HEK293T (cell line): ENCODE data around the gene PDE2A.
A peak's percentile ranks its signal among the peaks of the same experiment; 100 is the strongest.

ENCODE experiments used
- CTCF ChIA-PET: fragments of 350-600 bp; formaldehyde crosslinking; extraction: SDS; loops from one replicate; lab custom pipeline; 2021; ENCODE audit warnings: antibody characterized with exemption, inconsistent platforms; lab: Yijun Ruan, JAX
- POLR2A ChIA-PET: fragments of 350-600 bp; formaldehyde crosslinking; extraction: SDS; loops from one replicate; lab custom pipeline; 2020; ENCODE audit warnings: antibody characterized with exemption, inconsistent platforms; lab: Yijun Ruan, JAX
- DNase-seq: peaks from one replicate; pipeline ENCODE4 v3.0.0; 2012; ENCODE audit warnings: mixed read lengths; ENCODE audit errors: extremely low spot score
- ARNT ChIP-seq: fragments of 450-650 bp; IDR thresholded peaks from 2 replicates; pipeline ENCODE4 v1.6.1; 2017; ENCODE audit warnings: mild to moderate bottlenecking
- BHLHE40 ChIP-seq: fragments of 450-650 bp; IDR thresholded peaks from 2 replicates; pipeline ENCODE4 v1.6.1; 2016; ENCODE audit warnings: mild to moderate bottlenecking, moderate library complexity, borderline replicate concordance
- CTBP1 ChIP-seq: fragments of 450-650 bp; IDR thresholded peaks from 2 replicates; pipeline ENCODE4 v1.6.1; 2016; ENCODE audit warnings: borderline replicate concordance
- ELF4 ChIP-seq: fragments of 450-650 bp; IDR thresholded peaks from 2 replicates; pipeline ENCODE4 v1.6.1; 2017; ENCODE audit warnings: antibody characterized with exemption
- FOXA1 ChIP-seq: fragments of 450-650 bp; IDR thresholded peaks from 2 replicates; pipeline ENCODE4 v1.6.1; 2016; ENCODE audit warnings: mild to moderate bottlenecking
- FOXK2 ChIP-seq: fragments of 450-650 bp; IDR thresholded peaks from 2 replicates; pipeline ENCODE4 v1.6.1; 2016; ENCODE audit warnings: mild to moderate bottlenecking
- FOXM1 ChIP-seq: fragments of 450-650 bp; IDR thresholded peaks from 2 replicates; pipeline ENCODE4 v1.6.1; 2017; ENCODE audit warnings: mild to moderate bottlenecking, borderline replicate concordance
- HDGF ChIP-seq: fragments of 450-650 bp; IDR thresholded peaks from 2 replicates; pipeline ENCODE4 v1.6.1; 2017; ENCODE audit warnings: antibody characterized with exemption, borderline replicate concordance
- L3MBTL2 ChIP-seq: fragments of 450-650 bp; conservative IDR thresholded peaks from 2 replicates; pipeline ENCODE4 v1.6.1; 2016; ENCODE audit warnings: mild to moderate bottlenecking
- LEF1 ChIP-seq: fragments of 450-650 bp; IDR thresholded peaks from 2 replicates; pipeline ENCODE4 v1.6.1; 2017; ENCODE audit warnings: mild to moderate bottlenecking, borderline replicate concordance
- NFRKB ChIP-seq: fragments of 450-650 bp; IDR thresholded peaks from 2 replicates; pipeline ENCODE4 v1.6.1; 2016; ENCODE audit warnings: mild to moderate bottlenecking, moderate library complexity
- SP1 ChIP-seq: fragments of 450-650 bp; IDR thresholded peaks from 2 replicates; pipeline ENCODE4 v1.6.1; 2017
- SUZ12 ChIP-seq: fragments of 450-650 bp; IDR thresholded peaks from 2 replicates; pipeline ENCODE4 v1.6.1; 2016; ENCODE audit warnings: mild to moderate bottlenecking
- TARDBP ChIP-seq: fragments of 450-650 bp; IDR thresholded peaks from 2 replicates; pipeline ENCODE4 v1.6.1; 2016
- ZNF384 ChIP-seq: fragments of 450-650 bp; IDR thresholded peaks from 2 replicates; pipeline ENCODE4 v1.6.1; 2016
- TF ChIP-seq, protein P1 (sequence below): fragments of 450-650 bp; IDR thresholded peaks from 2 replicates; pipeline ENCODE4 v1.6.1; 2016

The PDE2A gene

DNA sequence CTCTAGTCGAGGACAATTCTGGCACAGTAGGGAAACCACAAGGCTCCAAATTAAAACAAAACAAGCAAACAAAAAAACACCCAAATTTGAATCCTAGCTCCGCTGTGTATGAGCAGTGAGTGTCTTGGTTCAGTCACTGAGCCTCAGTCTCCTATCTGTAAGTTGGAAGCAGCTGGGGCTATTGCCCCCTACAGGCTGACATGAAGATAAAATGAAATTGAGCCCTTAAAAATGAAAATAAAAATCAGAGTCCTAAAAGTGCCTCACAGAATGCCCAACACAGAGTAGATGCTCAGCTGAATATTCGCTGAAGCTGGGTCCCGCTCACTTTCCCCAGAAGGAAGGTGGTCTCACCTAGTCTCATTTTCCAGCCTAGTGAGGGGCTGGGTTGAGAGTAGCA, 65.2 kb downstream of the PDE2A start:
- TF ChIP-seq ZNF384 (no peak), SUZ12 (no peak), NFRKB (no peak), L3MBTL2 (no peak), FOXA1 (no peak)
- CTCF ChIA-PET: interaction anchor here (0.6 to 1.7 kb wide), 6 partner anchors 11 to 528 kb away, joined by 3 to 5 read pairs (median 4); no protein-coding TSS in a partner anchor
- peak; percentile 44 for DNase-seq
- POLR2A ChIA-PET: no interaction called here

GRCh38 chr11:72607496-72607895, 66.7 kb downstream of the PDE2A start:
- POLR2A ChIA-PET: no interaction called here
- TF ChIP-seq ZNF384: no peak
- no peak for TF ChIP-seq FOXA1
- TF ChIP-seq TARDBP: no peak
- TF ChIP-seq HDGF: no peak
- no peak for TF ChIP-seq ELF4
- TF ChIP-seq CTBP1: no peak
- no peak for TF ChIP-seq NFRKB
- TF ChIP-seq ARNT: no peak
- TF ChIP-seq FOXK2: no peak
- no peak for TF ChIP-seq SP1
- no peak for TF ChIP-seq SUZ12
- no peak for TF ChIP-seq FOXM1
- TF ChIP-seq BHLHE40: no peak
- TF ChIP-seq, protein P1, sequence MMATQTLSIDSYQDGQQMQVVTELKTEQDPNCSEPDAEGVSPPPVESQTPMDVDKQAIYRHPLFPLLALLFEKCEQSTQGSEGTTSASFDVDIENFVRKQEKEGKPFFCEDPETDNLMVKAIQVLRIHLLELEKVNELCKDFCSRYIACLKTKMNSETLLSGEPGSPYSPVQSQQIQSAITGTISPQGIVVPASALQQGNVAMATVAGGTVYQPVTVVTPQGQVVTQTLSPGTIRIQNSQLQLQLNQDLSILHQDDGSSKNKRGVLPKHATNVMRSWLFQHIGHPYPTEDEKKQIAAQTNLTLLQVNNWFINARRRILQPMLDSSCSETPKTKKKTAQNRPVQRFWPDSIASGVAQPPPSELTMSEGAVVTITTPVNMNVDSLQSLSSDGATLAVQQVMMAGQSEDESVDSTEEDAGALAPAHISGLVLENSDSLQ: no peak
- DNase-seq: no peak
- CTCF ChIA-PET: interaction anchor here (1.9 kb wide), 1 partner anchor 18 kb away, joined by 8 read pairs; no protein-coding TSS in a partner anchor

- POLR2A ChIA-PET: no interaction called here
- CTCF ChIA-PET: interaction anchor here (1.9 kb wide), 1 partner anchor 17 kb away, joined by 8 read pairs; no protein-coding TSS in a partner anchor
- DNase-seq: no peak
- TF ChIP-seq ARNT (no peak), FOXA1 (no peak), SP1 (no peak), NFRKB (no peak), ELF4 (no peak), HDGF (no peak), TARDBP (no peak), LEF1 (no peak), SUZ12 (no peak), FOXM1 (no peak)
- TF ChIP-seq, protein P1: no peak
These were observed 67.3 kb downstream of the PDE2A start for GRCh38 chr11:72606748-72607468.

DNA sequence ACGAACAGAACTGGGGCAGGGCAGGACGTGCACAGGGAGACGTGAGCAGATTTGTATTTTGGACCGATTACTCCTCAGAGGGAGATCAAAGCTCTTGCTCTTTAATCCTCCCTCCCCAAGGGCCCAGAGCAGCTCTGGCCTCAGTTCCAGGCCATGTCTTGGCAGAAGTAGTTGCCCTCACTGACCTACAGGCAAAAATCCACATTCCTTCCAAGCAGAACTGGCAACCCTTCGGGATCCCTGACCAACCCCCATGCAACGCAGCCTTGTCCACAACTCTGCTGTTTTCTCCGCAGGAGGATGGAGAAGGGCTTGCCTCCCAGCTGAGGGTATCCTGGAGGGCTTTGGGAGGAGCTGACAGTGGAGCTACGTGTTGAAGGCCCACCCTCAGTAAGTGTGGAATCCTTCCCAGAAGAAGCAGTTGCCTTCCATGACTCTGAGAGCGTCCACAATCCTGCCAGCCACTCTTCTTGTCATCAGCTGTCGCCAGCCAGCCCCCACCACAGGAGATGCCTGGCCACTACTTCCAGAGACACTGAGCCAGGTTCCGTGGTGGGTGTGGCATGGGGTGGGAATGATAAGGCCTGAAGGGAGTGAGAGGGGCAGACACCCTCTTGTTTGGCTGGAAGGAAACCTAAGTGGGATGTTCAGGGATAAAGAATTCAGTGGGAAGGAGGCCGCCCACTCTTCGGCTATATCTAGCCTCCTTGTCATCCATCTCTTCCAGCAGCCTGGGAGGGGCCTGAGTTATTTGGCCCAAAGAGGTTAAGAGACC, 68.1 kb downstream of the PDE2A start:
- ChIA-PET CTCF (interaction anchor here (1.9 kb wide), 1 partner anchor 16 kb away, joined by 8 read pairs; no protein-coding TSS in a partner anchor), POLR2A (interaction anchor here (1.6 kb wide), 1 partner anchor 12 kb away, joined by 3 read pairs; no protein-coding TSS in a partner anchor)

DNA sequence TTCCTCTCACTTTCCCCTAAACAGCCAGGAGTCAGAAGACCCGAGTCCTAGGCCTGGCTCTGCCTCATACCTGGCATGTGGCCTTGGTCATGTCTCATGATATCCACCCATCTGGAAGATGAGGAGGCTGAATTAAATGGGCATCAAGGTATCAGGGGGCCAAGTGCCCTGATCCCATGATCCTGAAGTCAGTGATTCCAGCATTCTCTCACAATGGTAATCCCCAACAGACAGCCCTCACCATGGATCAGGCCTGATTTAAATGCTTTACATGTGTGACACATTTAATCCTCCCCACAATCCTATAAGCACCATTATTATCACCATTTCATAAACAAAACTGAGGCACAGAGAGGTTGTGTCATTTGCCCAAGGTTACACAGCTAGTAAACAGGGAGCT, 70.0 kb downstream of the PDE2A start:
- no peak for DNase-seq
- ChIA-PET POLR2A (interaction anchor here (1.5 kb wide), 1 partner anchor 13 kb away, joined by 3 read pairs; no protein-coding TSS in a partner anchor), CTCF (no interaction called here)
- TF ChIP-seq HDGF (no peak), LEF1 (no peak), ZNF384 (no peak), FOXM1 (no peak)

More for the DNA sequence above, 68.1 kb downstream of the PDE2A start:
- DNase-seq: no peak
- TF ChIP-seq ZNF384 (no peak), LEF1 (no peak), BHLHE40 (no peak), FOXK2 (no peak), FOXM1 (no peak), SUZ12 (no peak), HDGF (no peak)

DNA sequence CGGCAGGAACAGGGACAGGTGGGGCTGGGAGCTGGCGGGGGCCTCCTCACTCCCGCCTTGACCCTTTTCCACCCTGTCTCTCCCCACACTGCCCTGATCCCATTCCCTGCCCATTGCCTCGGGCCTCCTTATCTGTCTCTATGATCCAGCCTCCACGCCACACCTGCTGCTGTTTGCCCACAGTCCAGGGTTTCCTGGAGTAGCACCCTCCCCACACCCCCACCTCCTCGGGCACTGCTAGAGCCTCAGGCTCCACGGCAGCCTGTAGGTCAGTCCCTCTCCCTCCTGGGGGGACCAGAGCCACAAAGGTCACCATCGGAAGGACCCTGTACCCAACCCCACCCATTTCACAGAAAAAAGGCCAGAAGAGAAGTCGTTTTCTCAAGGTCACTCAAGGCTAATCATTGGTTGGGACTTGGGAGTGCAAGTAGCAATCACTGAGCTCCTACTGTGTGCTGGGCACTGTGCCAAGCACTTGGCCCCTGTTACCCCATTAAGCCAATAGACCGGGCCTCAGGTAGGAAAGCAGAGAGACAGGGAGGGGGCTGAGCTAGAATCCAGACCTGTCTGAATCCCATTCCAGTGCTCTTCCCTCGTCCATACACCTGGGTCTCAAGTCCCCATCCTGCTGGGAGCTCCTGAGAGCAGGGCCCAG, 71.8 kb downstream of the PDE2A start:
- DNase-seq: no peak

More for the DNA sequence above, 71.8 kb downstream of the PDE2A start:
- ChIA-PET POLR2A (interaction anchor here (0.8 kb wide), 1 partner anchor 127 kb away, joined by 3 read pairs; no protein-coding TSS in a partner anchor), CTCF (interaction anchor here (0.7 kb wide), 1 partner anchor 683 kb away, joined by 3 read pairs; no protein-coding TSS in a partner anchor)
- TF ChIP-seq ELF4 (no peak), LEF1 (no peak), FOXA1 (no peak), CTBP1 (no peak), ARNT (no peak), BHLHE40 (no peak)
